ENCODE results near the gene GPC3. TPM values are rescaled to one million over a fixed set of nuclear protein-coding genes. Genes with fewer than 3 reads are reported as not detected.

GPC3 gene
- total RNA-seq, 1 experiment from 2014 or later = not detected

DNA sequence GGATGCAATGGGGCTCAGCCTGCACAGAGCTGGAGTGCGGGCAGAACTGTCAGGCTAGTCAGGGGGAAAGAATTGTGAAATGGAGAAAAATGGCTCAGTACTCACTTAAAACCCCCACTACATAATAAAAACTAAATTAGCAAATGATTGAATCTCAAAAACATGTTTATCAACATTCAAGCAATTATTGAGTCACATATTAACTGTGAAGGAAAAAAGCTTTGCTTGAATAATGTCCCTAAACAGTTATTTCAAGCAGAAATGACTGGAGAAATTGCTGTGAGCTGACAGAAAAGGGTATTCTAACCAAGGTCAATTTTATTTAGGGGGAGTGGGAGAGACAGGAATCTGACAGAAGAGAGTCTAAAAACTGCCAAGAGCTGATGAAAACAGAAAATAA, 37.4 kb downstream of the GPC3 start:
- no peak for DNase-seq (ENCODE audit: low read depth)
- in situ Hi-C loops (cut with HindIII; ENCODE audit: low pct_unique_long_range_greater_than_20kb, low sequenced_read_pairs) = no loop called here

GRCh38 chrX:133947022-133947421, 38.4 kb downstream of the GPC3 start:
- in situ Hi-C loops (cut with HindIII; ENCODE audit: low pct_unique_long_range_greater_than_20kb, low sequenced_read_pairs) = no loop called here
- no peak for DNase-seq (ENCODE audit: low read depth)

DNA sequence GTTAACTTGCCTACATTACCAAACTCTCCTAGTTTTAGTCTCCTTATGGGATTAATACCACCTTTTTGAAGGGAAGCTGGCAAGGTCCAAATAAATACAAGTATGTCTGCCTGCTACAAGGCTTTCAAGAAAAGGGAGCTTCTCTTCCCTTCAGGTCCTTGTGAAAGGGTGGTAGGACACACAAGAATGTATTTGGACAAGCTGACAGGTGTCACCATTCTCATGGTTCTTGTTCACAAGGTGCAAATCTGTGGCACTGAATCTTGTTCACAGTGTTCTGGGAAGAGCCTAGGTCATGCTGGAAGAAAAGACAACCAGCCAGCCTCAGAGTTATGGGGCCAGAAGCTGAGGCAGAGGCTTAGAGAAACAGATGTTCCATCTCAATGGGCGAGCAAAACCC, 41.9 kb downstream of the GPC3 start:
- no peak for DNase-seq (ENCODE audit: low read depth)
- in situ Hi-C loops (cut with HindIII; ENCODE audit: low pct_unique_long_range_greater_than_20kb, low sequenced_read_pairs) = no loop called here

- in situ Hi-C loops (cut with HindIII; ENCODE audit: low pct_unique_long_range_greater_than_20kb, low sequenced_read_pairs) = no loop called here
- DNase-seq (ENCODE audit: low read depth) = no peak
These were observed 45.6 kb downstream of the GPC3 start for GRCh38 chrX:133939655-133940302.

- DNase-seq (ENCODE audit: low read depth) = no peak
- in situ Hi-C loops (cut with HindIII; ENCODE audit: low pct_unique_long_range_greater_than_20kb, low sequenced_read_pairs) = no loop called here
These were observed 46.9 kb downstream of the GPC3 start for GRCh38 chrX:133938530-133938929.

- no peak for DNase-seq (ENCODE audit: low read depth)
- in situ Hi-C loops (cut with HindIII; ENCODE audit: low pct_unique_long_range_greater_than_20kb, low sequenced_read_pairs) = no loop called here
These were observed 48.4 kb downstream of the GPC3 start for GRCh38 chrX:133937022-133937421.

- DNase-seq (ENCODE audit: low read depth) = no peak
- in situ Hi-C loops (cut with HindIII; ENCODE audit: low pct_unique_long_range_greater_than_20kb, low sequenced_read_pairs) = no loop called here
These were observed 50.3 kb downstream of the GPC3 start for GRCh38 chrX:133935076-133935475.

- no peak for DNase-seq (ENCODE audit: low read depth)
- in situ Hi-C loops (cut with HindIII; ENCODE audit: low pct_unique_long_range_greater_than_20kb, low sequenced_read_pairs) = no loop called here
These were observed 52.1 kb downstream of the GPC3 start for GRCh38 chrX:133933316-133933715.

DNA sequence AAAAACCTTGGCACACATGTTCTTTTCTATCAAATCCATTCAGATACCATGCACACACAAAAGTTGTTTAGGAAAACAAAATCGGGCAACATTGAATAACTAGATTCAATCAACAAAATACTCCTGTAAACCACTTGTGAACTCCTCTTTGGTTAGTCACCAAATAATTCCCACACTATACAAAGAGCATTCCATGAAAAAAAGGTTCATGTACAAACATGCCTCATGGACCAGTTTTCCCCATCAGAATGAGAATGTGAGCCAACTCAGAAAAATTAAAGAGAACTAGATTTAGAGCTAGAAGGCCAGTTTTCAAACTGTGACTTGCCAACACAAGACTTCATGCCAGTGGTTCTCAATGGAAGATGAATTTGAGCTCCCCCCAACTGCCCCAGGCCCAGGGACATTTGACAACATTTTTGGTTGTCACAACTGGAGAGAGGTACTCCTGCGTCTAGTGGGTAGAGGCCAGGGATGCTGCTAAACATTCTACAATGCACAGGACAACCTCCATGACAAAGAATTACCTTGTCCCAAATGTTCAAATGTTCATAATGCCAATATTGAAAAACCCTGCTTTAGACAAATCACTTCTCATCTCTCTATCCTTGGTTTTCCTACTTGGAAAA, 55.4 kb downstream of the GPC3 start:
- in situ Hi-C loops (cut with HindIII; ENCODE audit: low pct_unique_long_range_greater_than_20kb, low sequenced_read_pairs) = no loop called here
- DNase-seq (ENCODE audit: low read depth) = no peak

GRCh38 chrX:133928365-133928764, 57.0 kb downstream of the GPC3 start:
- no peak for DNase-seq (ENCODE audit: low read depth)
- in situ Hi-C loops (cut with HindIII; ENCODE audit: low pct_unique_long_range_greater_than_20kb, low sequenced_read_pairs) = no loop called here

- in situ Hi-C loops (cut with HindIII; ENCODE audit: low pct_unique_long_range_greater_than_20kb, low sequenced_read_pairs) = no loop called here
- DNase-seq (ENCODE audit: low read depth) = no peak
These were observed 58.6 kb downstream of the GPC3 start for GRCh38 chrX:133926809-133927208.

DNA sequence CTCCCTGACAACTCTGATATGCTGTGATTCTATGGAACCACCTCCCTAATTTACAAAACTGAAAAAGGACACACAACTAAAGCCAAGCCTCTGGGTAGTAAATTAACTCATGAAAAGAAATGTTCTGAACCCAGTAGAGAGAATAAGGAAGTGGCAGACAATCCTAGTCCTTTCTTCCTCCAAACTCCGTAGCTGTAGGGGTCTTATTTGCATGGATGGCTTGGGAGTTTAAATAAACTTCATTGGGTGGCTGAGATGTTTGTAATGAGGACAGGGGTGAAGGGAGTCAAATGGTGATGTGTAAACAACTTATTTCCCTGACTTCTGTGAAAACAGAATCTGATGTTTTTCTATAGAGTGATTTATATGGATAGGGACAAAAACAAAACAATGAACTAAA, 59.3 kb downstream of the GPC3 start:
- DNase-seq (ENCODE audit: low read depth) = no peak
- in situ Hi-C loops (cut with HindIII; ENCODE audit: low pct_unique_long_range_greater_than_20kb, low sequenced_read_pairs) = no loop called here

DNA sequence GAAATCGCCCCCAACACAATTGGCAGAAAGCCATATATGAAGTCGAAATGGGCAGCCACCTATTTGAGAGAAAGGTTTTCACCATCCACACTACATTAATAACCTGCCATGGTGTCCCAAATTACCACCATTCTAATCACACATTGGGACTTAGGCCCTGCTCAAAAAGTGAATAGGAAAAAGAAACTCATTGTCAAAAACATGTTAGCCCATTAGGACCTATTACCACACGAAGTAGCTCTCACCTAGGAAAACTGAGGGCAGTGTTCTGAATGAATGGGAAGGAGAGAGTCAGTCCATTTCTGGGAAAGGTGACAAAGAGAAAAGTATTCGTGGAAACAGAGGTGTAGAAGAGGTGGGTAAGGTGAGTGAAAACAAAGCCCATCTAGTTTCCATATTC, 60.8 kb downstream of the GPC3 start:
- DNase-seq (ENCODE audit: low read depth) = no peak
- in situ Hi-C loops (cut with HindIII; ENCODE audit: low pct_unique_long_range_greater_than_20kb, low sequenced_read_pairs) = no loop called here

- in situ Hi-C loops (cut with HindIII; ENCODE audit: low pct_unique_long_range_greater_than_20kb, low sequenced_read_pairs) = no loop called here
- no peak for DNase-seq (ENCODE audit: low read depth)
These were observed 61.8 kb downstream of the GPC3 start for GRCh38 chrX:133923548-133923947.

- in situ Hi-C loops (cut with HindIII; ENCODE audit: low pct_unique_long_range_greater_than_20kb, low sequenced_read_pairs) = no loop called here
- no peak for DNase-seq (ENCODE audit: low read depth)
These were observed 62.3 kb downstream of the GPC3 start for GRCh38 chrX:133923113-133923512.

DNA sequence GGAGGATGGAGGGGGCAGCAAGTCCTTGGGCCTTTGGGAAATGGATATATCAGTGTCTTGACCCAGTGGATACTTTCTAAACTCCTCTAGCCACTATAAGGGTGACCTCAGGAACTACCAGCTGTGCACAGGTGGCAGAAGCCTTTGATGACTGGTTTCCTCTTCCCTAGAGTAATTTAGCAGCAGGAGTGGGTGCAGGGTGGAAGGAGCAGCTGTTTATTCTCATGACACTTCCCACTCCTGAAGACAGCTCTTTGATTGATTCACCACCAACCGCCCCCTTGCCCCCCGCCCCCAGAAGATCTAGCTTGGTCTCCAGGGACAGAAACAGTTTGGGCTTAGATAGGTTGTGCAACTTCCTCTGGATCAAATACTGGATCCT, 63.0 kb downstream of the GPC3 start:
- in situ Hi-C loops (cut with HindIII; ENCODE audit: low pct_unique_long_range_greater_than_20kb, low sequenced_read_pairs) = no loop called here
- no peak for DNase-seq (ENCODE audit: low read depth)

DNA sequence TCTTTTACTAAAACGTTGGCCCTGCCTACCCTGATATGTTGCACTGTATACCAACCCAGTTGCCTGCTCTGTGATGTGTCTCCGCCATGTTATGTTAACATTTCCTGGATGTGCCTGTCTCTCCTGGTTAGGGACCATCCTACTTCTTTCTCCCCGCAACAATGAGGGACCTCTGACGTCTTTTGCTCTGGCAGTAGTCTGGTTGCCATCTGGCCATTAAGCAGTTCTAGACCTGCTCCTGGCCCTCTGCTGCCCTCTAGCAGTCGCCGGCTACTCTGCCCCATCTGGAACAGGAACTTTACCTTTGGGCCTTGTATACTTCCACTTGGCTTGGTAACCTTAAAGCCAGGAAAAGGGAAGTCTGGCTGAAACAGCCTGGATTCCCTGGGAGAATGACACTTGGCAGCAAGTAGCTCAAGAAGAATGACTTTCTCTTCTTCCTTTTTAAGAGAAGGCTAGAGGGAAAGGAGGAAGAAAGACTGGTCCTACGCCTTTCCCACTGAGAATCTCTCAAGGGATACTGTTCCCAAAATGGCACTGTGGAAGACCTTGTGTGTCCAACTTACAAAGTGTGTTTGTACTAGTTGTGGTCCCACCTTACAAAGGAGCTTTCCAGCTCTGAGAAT, 63.5 kb downstream of the GPC3 start:
- in situ Hi-C loops (cut with HindIII; ENCODE audit: low pct_unique_long_range_greater_than_20kb, low sequenced_read_pairs) = no loop called here
- DNase-seq (ENCODE audit: low read depth) = no peak

GRCh38 chrX:133921086-133921485, 64.3 kb downstream of the GPC3 start:
- no peak for DNase-seq (ENCODE audit: low read depth)
- in situ Hi-C loops (cut with HindIII; ENCODE audit: low pct_unique_long_range_greater_than_20kb, low sequenced_read_pairs) = no loop called here

- in situ Hi-C loops (cut with HindIII; ENCODE audit: low pct_unique_long_range_greater_than_20kb, low sequenced_read_pairs) = no loop called here
- DNase-seq (ENCODE audit: low read depth) = no peak
These were observed 67.0 kb downstream of the GPC3 start for GRCh38 chrX:133918361-133918771.

Measured in Caki2 (cell line).